Right atrium auricular region (tissue), 2 donors: Measurements from ENCODE around the gene MRPL49. TPM values are rescaled to one million over a fixed set of nuclear protein-coding genes. Genes with fewer than 3 reads are reported as not detected.

ENCODE experiments used
- DNase-seq: peaks from one replicate; pipeline ENCODE4 v3.0.0-alpha.2; 2019; ENCODE audit warnings: low spot score
- H3K27ac ChIP-seq, 2 donors: fragments of 200-600 bp; sonication (generic); 1 replicate in 1 of 2; 2 replicates in 1 of 2; pipeline ENCODE4 v1.5.1; 2016 to 2019
- H3K27me3 ChIP-seq, 2 donors: fragments of 200-600 bp; sonication (generic); one replicate each; pipeline versions ENCODE4 v1.5.1 to v1.6.0; 2017 to 2019
- H3K36me3 ChIP-seq: fragments of 200-600 bp; sonication (generic); one replicate; pipeline ENCODE4 v1.5.1; 2016
- H3K4me1 ChIP-seq, 2 donors: fragments of 200-600 bp; sonication (generic); one replicate each; pipeline versions ENCODE4 v1.5.1 to v1.6.0; 2017 to 2019
- H3K4me3 ChIP-seq, 2 donors: fragments of 200-600 bp; sonication (generic); 1 replicate in 1 of 2; 2 replicates in 1 of 2; pipeline ENCODE4 v1.5.1; 2017 to 2019; ENCODE audit warnings: mild to moderate bottlenecking in 1 of 2, moderate library complexity in 1 of 2
- H3K9me3 ChIP-seq, 2 donors: fragments of 200-600 bp; sonication (generic); one replicate each; pipeline ENCODE4 v1.5.1; 2019
- CTCF ChIP-seq, 2 donors: fragments of 200-600 bp; sonication (generic); IDR thresholded peaks; one replicate each; pipeline ENCODE4 v1.5.1; 2019; ENCODE audit warnings: antibody characterized with exemption in 2 of 2
- total RNA-seq, 2 donors: library from RNA; depleted of rRNA; stranded (reverse); fragments of >200 nt; gene quantifications; one replicate each; pipeline ENCODE4 v1.1.0, GENCODE V29; 2016

The MRPL49 gene
- total RNA-seq, 2 donors from 2014 or later: 38.8 to 47.8 TPM

DNA sequence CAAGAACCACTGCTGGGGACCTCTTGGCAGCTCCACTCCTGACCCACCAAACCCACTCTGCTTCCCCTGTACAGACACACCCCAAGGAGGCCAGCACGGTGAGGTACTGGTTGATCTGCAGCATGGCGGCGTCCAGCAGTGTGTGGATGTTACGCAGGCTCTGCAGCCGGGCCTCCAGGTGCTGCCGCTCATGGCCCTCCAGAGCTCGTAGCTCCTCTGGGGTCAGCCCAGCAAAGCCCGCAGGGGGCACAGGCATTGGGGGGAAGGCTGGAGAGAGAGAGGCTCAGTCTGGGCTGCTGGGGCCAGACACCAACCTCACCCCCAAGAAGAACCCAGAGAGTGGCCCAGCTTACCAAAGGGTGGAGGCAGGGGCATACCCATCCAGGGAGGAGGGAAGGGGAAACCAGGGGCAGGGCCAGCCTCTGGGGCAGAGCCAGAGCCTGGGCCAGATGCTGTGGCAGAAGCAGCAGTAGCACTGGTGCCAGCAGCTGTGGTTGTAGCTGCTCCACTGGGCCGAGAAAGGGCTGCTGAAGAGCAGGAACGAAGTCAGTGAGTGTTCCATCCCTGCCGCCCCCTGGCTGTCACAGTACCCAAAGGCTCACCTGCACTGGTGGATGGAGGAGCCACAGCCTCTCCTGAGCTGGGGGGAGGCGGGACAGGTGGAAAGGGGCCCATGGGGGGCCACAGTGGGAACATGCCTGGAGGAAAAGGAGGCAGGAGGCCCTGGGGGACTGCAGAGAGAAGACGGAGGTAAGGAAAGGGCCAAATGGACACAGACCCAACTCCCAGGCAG is 7.7 kb downstream of the MRPL49 start:
- no peaks in the 10 kb centered on the region for H3K27me3 ChIP-seq
- H3K27ac ChIP-seq: no peak overlapping the region
- H3K4me1 ChIP-seq: peaks cover 0 to 24% of the 10 kb centered on the region in 2 donors
- DNase-seq: no peak
- TF ChIP-seq CTCF (IDR thresholded peaks at IDR 0.05): no peak
- H3K9me3 ChIP-seq: no peaks in the 10 kb centered on the region
- H3K36me3 ChIP-seq: peaks cover 80% of the 10 kb centered on the region
- no peak overlapping the region for H3K4me3 ChIP-seq

- H3K27ac ChIP-seq: no peak overlapping the region
- TF ChIP-seq CTCF (IDR thresholded peaks at IDR 0.05): no peak
- no peaks in the 10 kb centered on the region for H3K27me3 ChIP-seq
- no peaks in the 10 kb centered on the region for H3K9me3 ChIP-seq
- H3K36me3 ChIP-seq: peaks cover 71% of the 10 kb centered on the region
- peaks cover 0 to 30% of the 10 kb centered on the region in 2 donors for H3K4me1 ChIP-seq
- no peak overlapping the region for H3K4me3 ChIP-seq
- no peak for DNase-seq
Measured at GRCh38 chr11:65130631-65131416, 8.7 kb downstream of the MRPL49 start.

- Histone ChIP-seq H3K4me1 (peaks cover 0 to 35% of the 10 kb centered on the region in 2 donors), H3K36me3 (peaks cover 65% of the 10 kb centered on the region), H3K4me3 (no peak overlapping the region), H3K9me3 (no peaks in the 10 kb centered on the region), H3K27me3 (no peaks in the 10 kb centered on the region), H3K27ac (no peak overlapping the region)
- TF ChIP-seq CTCF (IDR thresholded peaks at IDR 0.05): no peak
- no peak for DNase-seq
Measured at GRCh38 chr11:65131417-65131776, 9.3 kb downstream of the MRPL49 start.

DNA sequence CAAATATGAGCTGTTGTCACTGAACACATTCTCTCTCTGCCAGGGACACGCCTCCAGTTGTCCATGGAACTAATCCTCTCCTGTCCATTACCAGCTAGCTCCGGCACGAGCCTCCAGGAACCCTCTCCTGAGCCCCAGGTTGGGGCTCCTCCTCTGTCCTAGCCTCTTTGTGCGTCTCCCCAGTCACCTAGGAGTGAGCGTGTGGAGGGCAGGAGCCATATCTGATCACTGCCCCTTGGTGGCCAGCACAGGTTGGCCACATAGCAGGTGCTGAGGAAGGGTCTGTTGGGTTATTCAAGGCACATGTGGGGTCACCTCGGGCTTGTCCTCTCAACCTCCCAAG is 9.7 kb downstream of the MRPL49 start:
- no peak for DNase-seq
- Histone ChIP-seq H3K36me3 (peaks cover 60% of the 10 kb centered on the region), H3K4me3 (no peak overlapping the region), H3K9me3 (no peaks in the 10 kb centered on the region), H3K27ac (no peak overlapping the region), H3K27me3 (no peaks in the 10 kb centered on the region), H3K4me1 (peaks cover 0 to 35% of the 10 kb centered on the region in 2 donors)
- no peak for TF ChIP-seq CTCF (IDR thresholded peaks at IDR 0.05)

DNA sequence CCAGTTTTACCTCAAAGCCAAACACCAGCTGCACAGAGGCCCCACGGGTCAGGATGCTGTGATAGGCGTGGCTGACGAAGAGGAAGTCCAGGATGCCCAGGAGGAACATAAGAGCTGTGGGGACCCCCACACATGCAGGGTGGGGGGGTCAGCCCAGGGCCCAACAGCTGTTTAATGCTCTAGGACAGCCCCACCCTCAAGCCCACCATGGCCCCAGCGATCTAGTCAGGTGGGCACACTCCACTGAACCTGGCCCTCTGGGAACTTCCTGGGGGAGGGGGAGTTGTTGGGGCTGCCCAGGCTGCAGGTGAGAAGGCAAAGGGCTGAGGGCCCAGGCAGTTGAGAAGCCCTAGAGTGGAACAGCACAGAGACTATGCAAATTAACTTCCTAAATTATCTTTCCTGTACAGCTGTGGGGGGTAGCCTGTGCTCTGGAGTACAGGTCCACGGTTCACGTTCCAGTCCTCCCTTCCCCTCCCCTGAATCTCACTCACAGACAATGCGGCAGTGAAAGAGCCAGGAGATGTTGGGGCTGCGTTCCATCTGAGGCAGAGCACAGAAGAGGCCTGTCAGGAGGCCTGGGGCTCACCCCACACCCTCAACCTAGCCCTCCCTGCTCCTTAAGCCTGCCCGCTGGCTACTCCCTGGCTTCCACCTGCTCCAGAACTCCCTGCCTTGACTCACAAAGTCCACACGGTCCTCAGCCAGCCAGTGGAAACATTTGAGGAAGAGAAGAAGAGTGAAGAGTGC is 10.3 kb downstream of the MRPL49 start:
- Histone ChIP-seq H3K27me3 (no peaks in the 10 kb centered on the region), H3K9me3 (no peaks in the 10 kb centered on the region), H3K36me3 (peaks cover 55% of the 10 kb centered on the region), H3K4me3 (no peak overlapping the region), H3K4me1 (peaks cover 0 to 35% of the 10 kb centered on the region in 2 donors), H3K27ac (no peak overlapping the region)
- no peak for DNase-seq
- TF ChIP-seq CTCF (IDR thresholded peaks at IDR 0.05): no peak
